GM12878 (cell line): Measurements from ENCODE around the gene ADCY10. TPM values are rescaled to one million over a fixed set of nuclear protein-coding genes. Genes with fewer than 3 reads are reported as not detected.

Source experiments
- ATAC-seq: fragments of 200-7000 bp; cut with Tn5 transposase; 3 replicates; pipeline ENCODE4 v1.9.1; 2020; ENCODE audit warnings: mild to moderate bottlenecking, moderate library complexity
- BruUV-seq: library from RNA; stranded (reverse); fragments of 400-500 nt; replicated peaks from 2 replicates; lab custom pipeline; 2021; lab: Mats Ljungman, UMichigan
- CTCF ChIA-PET: fragments of 300-600 bp; sonication (Branson Sonifier 250); formaldehyde crosslinking; extraction: SDS; loops from one replicate; lab custom pipeline; 2021; ENCODE audit warnings: inconsistent platforms; lab: Yijun Ruan, JAX
- POLR2A ChIA-PET: fragments of 350-600 bp; formaldehyde crosslinking; extraction: SDS; loops from one replicate; lab custom pipeline; 2021; ENCODE audit warnings: inconsistent platforms; lab: Charles Lee
- RAD21 ChIA-PET: fragments of 300-600 bp; sonication (Branson Sonifier 250); formaldehyde crosslinking; loops from one replicate; lab custom pipeline; 2023; ENCODE audit warnings: antibody characterized with exemption; ENCODE audit not compliant: unreplicated experiment; lab: Charles Lee
- SMC1A ChIA-PET: fragments of 300-600 bp; sonication (Branson Sonifier 250); formaldehyde crosslinking; loops from one replicate; lab custom pipeline; 2023; ENCODE audit not compliant: unreplicated experiment, uncharacterized antibody; lab: Charles Lee
- DNase-seq: peaks from one replicate; pipeline ENCODE4 v3.0.0-alpha.2; 2011; ENCODE audit warnings: low read depth, low spot score
- FAIRE-seq: peaks from 3 replicates; lab custom pipeline; 2011; peaks lifted over from hg19 to GRCh38; lab: Jason Lieb, UNC
- H2AFZ ChIP-seq: 2 replicates; pipeline ENCODE4 v1.6.0; 2011; ENCODE audit warnings: low read depth, low read length, control low read depth; ENCODE audit not compliant: control insufficient read depth
- H3K27ac ChIP-seq: 2 replicates; pipeline ENCODE4 v1.5.1; 2011; ENCODE audit warnings: control low read depth; ENCODE audit not compliant: control insufficient read depth, insufficient read depth
- H3K27me3 ChIP-seq, 2 experiments: replicated peaks in 1 of 2; 2 replicates each; pipeline versions ENCODE4 v1.6.0 to v1.6.1; 2011; ENCODE audit warnings: low read length in 1 of 2; ENCODE audit not compliant: control insufficient read depth in 2 of 2, insufficient read depth in 2 of 2
- H3K36me3 ChIP-seq, 2 experiments: 2 replicates each; pipeline ENCODE4 v1.5.1; 2011; ENCODE audit warnings: low read length in 1 of 2; ENCODE audit not compliant: control insufficient read depth in 2 of 2, insufficient read depth in 2 of 2
- H3K4me1 ChIP-seq: 2 replicates; pipeline ENCODE4 v1.6.1; 2011; ENCODE audit warnings: mild to moderate bottlenecking, low read length, moderate library complexity, mixed read lengths; ENCODE audit not compliant: control insufficient read depth, insufficient read depth
- H3K4me2 ChIP-seq: 2 replicates; pipeline ENCODE4 v1.6.0; 2011; ENCODE audit warnings: control low read depth; ENCODE audit not compliant: control insufficient read depth, insufficient read depth
- H3K4me3 ChIP-seq: fragments of 200-600 bp; sonication (generic); 2 replicates; pipeline ENCODE4 v1.5.1; 2016
- H3K79me2 ChIP-seq: 2 replicates; pipeline ENCODE4 v1.6.0; 2011; ENCODE audit warnings: low read length; ENCODE audit not compliant: control insufficient read depth, insufficient read depth
- H3K9ac ChIP-seq: 2 replicates; pipeline ENCODE4 v1.8.0; 2011; ENCODE audit warnings: low read length, control low read depth, mixed read lengths; ENCODE audit not compliant: control insufficient read depth, insufficient read depth
- H3K9me3 ChIP-seq: replicated peaks from 3 replicates; pipeline ENCODE4 v1.5.1; 2011; ENCODE audit warnings: mild to moderate bottlenecking, low read length; ENCODE audit not compliant: control insufficient read depth, insufficient read depth
- H4K20me1 ChIP-seq: 2 replicates; pipeline ENCODE4 v1.6.0; 2011; ENCODE audit not compliant: control insufficient read depth, insufficient read depth
- CTCF ChIP-seq, 3 experiments: IDR thresholded peaks in 2 of 3; conservative IDR thresholded peaks in 1 of 3; 2 replicates each; pipeline ENCODE4 v1.5.1; 2011; ENCODE audit warnings: low read depth in 3 of 3, low read length in 3 of 3, mild to moderate bottlenecking in 3 of 3, control low read depth in 2 of 3, moderate library complexity in 2 of 3, inconsistent platforms in 1 of 3, mixed read lengths in 1 of 3; ENCODE audit not compliant: control insufficient read depth in 2 of 3, insufficient read depth in 1 of 3; ENCODE audit errors: extremely low read depth in 1 of 3
- IRF5 ChIP-seq: fragments of 450-650 bp; IDR thresholded peaks from 2 replicates; pipeline ENCODE4 v1.6.1; 2017; ENCODE audit warnings: borderline replicate concordance
- NBN ChIP-seq: fragments of 450-650 bp; IDR thresholded peaks from 2 replicates; pipeline ENCODE4 v1.6.1; 2016
- ZNF207 ChIP-seq: fragments of 450-650 bp; IDR thresholded peaks from 2 replicates; pipeline ENCODE4 v1.6.1; 2014; ENCODE audit warnings: antibody characterized with exemption, mild to moderate bottlenecking, borderline replicate concordance
- ZNF24 ChIP-seq: fragments of 450-650 bp; IDR thresholded peaks from 2 replicates; pipeline ENCODE4 v1.6.1; 2017; ENCODE audit warnings: antibody characterized with exemption, mild to moderate bottlenecking
- ZNF687 ChIP-seq: fragments of 450-650 bp; IDR thresholded peaks from 2 replicates; pipeline ENCODE4 v1.6.1; 2017; ENCODE audit warnings: mild to moderate bottlenecking, moderate library complexity
- WGBS: methylation state at CpG from one replicate; pipeline ENCODE4 v1.1.6; 2016; ENCODE audit warnings: low lambda C conversion rate; ENCODE audit not compliant: insufficient replicate concordance, insufficient coverage; ENCODE audit errors: missing lambda C conversion rate; 5-methylcytosine and 5-hydroxymethylcytosine counted together
- in situ Hi-C: fragments of 300-500 bp; cut with MboI; formaldehyde crosslinking; loops from 9 replicates; pipeline ENCODE4 v1.14.3; 2018; ENCODE audit warnings: mixed read lengths
- intact Hi-C: fragments of 100-400 bp; cut with micrococcal nuclease; formaldehyde crosslinking; loops from one replicate; pipeline ENCODE4 v1.14.2; 2022; ENCODE audit not compliant: unreplicated experiment
- polyA plus RNA-seq, 11 experiments: library from polyadenylated mRNA; depleted of rRNA in 4 of 11; unstranded in 6 of 11; stranded (reverse) in 5 of 11; fragments of >200 nt; fragmentation: Nextera tagmentation in 4 of 11; fragmentation: Illumina TruSeq in 1 of 11; extraction: Ambion mirVana in 4 of 11; extraction: Trizol in 1 of 11; gene quantifications; 1 replicate in 1 of 11; 2 replicates in 10 of 11; pipeline versions ENCODE4 v1.2.1 to v1.2.3, GENCODE V29; 2011 to 2016; ENCODE audit warnings: inconsistent platforms in 2 of 11, missing spikeins in 2 of 11, low read depth in 1 of 11
- total RNA-seq, 4 experiments: library from RNA; depleted of rRNA in 3 of 4; stranded (reverse); fragments of >200 nt in 3 of 4; fragmentation: Illumina TruSeq in 1 of 4; extraction: Trizol in 1 of 4; gene quantifications; 2 replicates each; pipeline versions ENCODE4 v1.2.1 to v1.2.3, GENCODE V29; 2013 to 2021

ADCY10 gene
- total and polyA plus RNA-seq, 10 of the 15 experiments (the other 5 are each of a cell fraction or from before 2014, with no cell fraction given), result 0.13 to 0.22 TPM; not detected in 8

GRCh38 chr1:167923324-167924056, 9.6 kb upstream of the ADCY10 start:
- FAIRE-seq (no peak), ATAC-seq (peak; percentile 65), DNase-seq (no peak)
- H3K4me1 ChIP-seq, result peaks cover 5% of the 10 kb centered on the region; the same call in 1 of the 2 replicates
- TF ChIP-seq IRF5, result no peak
- H3K27me3 ChIP-seq, result no peaks in the 10 kb centered on the region
- no TSS peak for BruUV-seq
- no peak overlapping the region for H3K9ac ChIP-seq
- no peak overlapping the region for H3K27ac ChIP-seq
- intact Hi-C loops (no loop called here), in situ Hi-C loops (no loop called here)
- no peak overlapping the region for H3K4me2 ChIP-seq
- ChIA-PET POLR2A (interaction anchor here (0.6 to 1.4 kb wide), 5 partner anchors 8 to 87 kb away, joined by 3 to 9 read pairs (median 4); partner anchors contain the start of gene DCAF6), CTCF (interaction anchor here (0.9 to 1.6 kb wide), 4 partner anchors 12 to 159 kb away, joined by 3 to 9 read pairs (median 6); partner anchors contain the start of gene DCAF6), RAD21 (interaction anchor here (0.6 to 1.4 kb wide), 6 partner anchors 8 to 240 kb away, joined by 3 to 4 read pairs (median 3); partner anchors contain the start of genes ADCY10 and DCAF6), SMC1A (interaction anchor here (0.6 to 1.7 kb wide), 6 partner anchors 9 to 523 kb away, joined by 3 to 8 read pairs (median 4); partner anchors contain the start of genes DCAF6 and MPC2)
- H4K20me1 ChIP-seq, result no peaks in the 10 kb centered on the region
- peaks cover 6% of the 10 kb centered on the region for H3K79me2 ChIP-seq
- H3K9me3 ChIP-seq, result no peaks in the 10 kb centered on the region
- no peak overlapping the region for H2AFZ ChIP-seq
- WGBS, result 51% methylated on average over 3 of the region's 3 CpGs
- H3K4me3 ChIP-seq, result no peak overlapping the region
- no peaks in the 10 kb centered on the region; a peak in 1 of 4 replicates for H3K36me3 ChIP-seq

- Histone ChIP-seq H2AFZ (no peak overlapping the region), H3K36me3 (no peaks in the 10 kb centered on the region; a peak in 1 of 4 replicates), H3K27me3 (no peaks in the 10 kb centered on the region), H3K4me2 (no peak overlapping the region), H3K79me2 (peaks cover 6% of the 10 kb centered on the region), H4K20me1 (no peaks in the 10 kb centered on the region), H3K4me3 (no peak overlapping the region), H3K9ac (no peak overlapping the region), H3K9me3 (no peaks in the 10 kb centered on the region), H3K27ac (no peak overlapping the region), H3K4me1 (peaks cover 5% of the 10 kb centered on the region; the same call in 1 of the 2 replicates)
- no TSS peak for BruUV-seq
- ChIA-PET RAD21 (interaction anchor here (1.1 to 1.2 kb wide), 2 partner anchors 9 to 160 kb away, joined by 3 to 4 read pairs; no protein-coding TSS in a partner anchor), SMC1A (interaction anchor here (1.0 to 1.7 kb wide), 3 partner anchors 13 to 27 kb away, joined by 3 to 10 read pairs (median 3); partner anchors contain the start of gene DCAF6), CTCF (interaction anchor here (0.6 kb wide), 1 partner anchor 219 kb away, joined by 3 read pairs; no protein-coding TSS in a partner anchor), POLR2A (interaction anchor here (1.0 kb wide), 1 partner anchor 13 kb away, joined by 5 read pairs; no protein-coding TSS in a partner anchor)
- WGBS, result 67% methylated on average over 1 of the region's 1 CpG
- FAIRE-seq (no peak), DNase-seq (no peak), ATAC-seq (no peak)
- intact Hi-C loops, result no loop called here
- in situ Hi-C loops, result no loop called here
- TF ChIP-seq ZNF207 (no peak), ZNF687 (no peak), CTCF (IDR thresholded peaks at IDR 0.05 in 2 of 3, conservative IDR thresholded peaks at IDR 0.05 in 1 of 3; ENCODE audit: control insufficient read depth in 2 of 3, extremely low read depth in 1 of 3, insufficient read depth in 1 of 3, low read depth in 3 of 3, low read length in 3 of 3) (no peak), ZNF24 (no peak), NBN (no peak)
Measured at GRCh38 chr1:167922611-167923074, 8.7 kb upstream of the ADCY10 start.
